GM12892 (cell line): Measurements from ENCODE around the gene GLT1D1.

ENCODE experiments used
- DNase-seq: peaks from one replicate; pipeline ENCODE4 v3.0.0; 2011; ENCODE audit not compliant: insufficient read length
- FAIRE-seq: peaks from 2 replicates; lab custom pipeline; 2011; peaks lifted over from hg19 to GRCh38; lab: Jason Lieb, UNC
- POLR2A ChIP-seq: IDR thresholded peaks from 2 replicates; pipeline ENCODE4 v1.6.1; 2011; ENCODE audit warnings: low read depth, low read length, control low read depth
- POLR2AphosphoS5 ChIP-seq: IDR thresholded peaks from 2 replicates; pipeline ENCODE4 v1.6.1; 2011; ENCODE audit warnings: low read depth, low read length, control low read depth
- TAF1 ChIP-seq: IDR thresholded peaks from 2 replicates; pipeline ENCODE4 v1.6.1; 2011; ENCODE audit warnings: low read depth, mild to moderate bottlenecking, control low read depth, low read length, borderline replicate concordance

GLT1D1 gene

GRCh38 chr12:128978067-128978466 lies 124.8 kb downstream of the GLT1D1 start:
- no peak for DNase-seq
- TF ChIP-seq POLR2A, result no peak
- no peak for FAIRE-seq

- FAIRE-seq, result no peak
- TF ChIP-seq POLR2AphosphoS5 (no peak), TAF1 (no peak), POLR2A (no peak)
- no peak for DNase-seq
Measured at GRCh38 chr12:128980623-128981022, 127.3 kb downstream of the GLT1D1 start.

GRCh38 chr12:128981971-128982533 lies 128.8 kb downstream of the GLT1D1 start:
- FAIRE-seq, result no peak
- TF ChIP-seq POLR2A (no peak), TAF1 (no peak), POLR2AphosphoS5 (no peak)

GRCh38 chr12:128982933-128983332 lies 129.7 kb downstream of the GLT1D1 start:
- TF ChIP-seq POLR2A (no peak), POLR2AphosphoS5 (no peak), TAF1 (no peak)
- no peak for DNase-seq
- FAIRE-seq, result no peak

More at GRCh38 chr12:128981971-128982533, 128.8 kb downstream of the GLT1D1 start:
- DNase-seq, result no peak

GRCh38 chr12:128983371-128983770 lies 130.1 kb downstream of the GLT1D1 start:
- TF ChIP-seq POLR2AphosphoS5, result no peak
- no peak for TF ChIP-seq POLR2A
- no peak for TF ChIP-seq TAF1
- no peak for DNase-seq
- no peak for FAIRE-seq

- TF ChIP-seq TAF1 (no peak), POLR2A (no peak)
- DNase-seq, result no peak
- FAIRE-seq, result no peak
Measured at GRCh38 chr12:128986957-128987356, 133.7 kb downstream of the GLT1D1 start.

GRCh38 chr12:128989287-128989686 lies 136.0 kb downstream of the GLT1D1 start:
- no peak for DNase-seq
- FAIRE-seq, result no peak
- TF ChIP-seq POLR2AphosphoS5, result no peak
- TF ChIP-seq TAF1, result no peak
- TF ChIP-seq POLR2A, result no peak

- DNase-seq (no peak), FAIRE-seq (no peak)
- no peak for TF ChIP-seq POLR2A
- no peak for TF ChIP-seq TAF1
- no peak for TF ChIP-seq POLR2AphosphoS5
Measured at GRCh38 chr12:128991716-128992115, 138.4 kb downstream of the GLT1D1 start.

GRCh38 chr12:128992116-128992515 lies 138.8 kb downstream of the GLT1D1 start:
- FAIRE-seq (no peak), DNase-seq (no peak)
- TF ChIP-seq POLR2AphosphoS5 (no peak), TAF1 (no peak), POLR2A (no peak)

GRCh38 chr12:128992550-128992949 lies 139.3 kb downstream of the GLT1D1 start:
- DNase-seq (no peak), FAIRE-seq (no peak)
- TF ChIP-seq POLR2AphosphoS5 (no peak), TAF1 (no peak), POLR2A (no peak)

GRCh38 chr12:128994856-128995255 lies 141.6 kb downstream of the GLT1D1 start:
- FAIRE-seq (no peak), DNase-seq (no peak)
- no peak for TF ChIP-seq POLR2A
- no peak for TF ChIP-seq TAF1
- TF ChIP-seq POLR2AphosphoS5, result no peak

- TF ChIP-seq POLR2AphosphoS5 (no peak), TAF1 (no peak), POLR2A (no peak)
- DNase-seq, result no peak
- no peak for FAIRE-seq
Measured at GRCh38 chr12:128995619-128996018, 142.3 kb downstream of the GLT1D1 start.

GRCh38 chr12:129001826-129002225 lies 148.5 kb downstream of the GLT1D1 start:
- DNase-seq (no peak), FAIRE-seq (no peak)
- TF ChIP-seq POLR2AphosphoS5 (no peak), POLR2A (no peak), TAF1 (no peak)
